CD4-positive, alpha-beta T cell treated with Interleukin-6 for 4 hours (primary cell): Measurements from ENCODE around the gene CAMTA1.

Source experiments
- DNase-seq: peaks from one replicate; pipeline ENCODE4 v3.0.0-alpha.2; 2020; ENCODE audit warnings: mixed read lengths

The CAMTA1 gene

DNA sequence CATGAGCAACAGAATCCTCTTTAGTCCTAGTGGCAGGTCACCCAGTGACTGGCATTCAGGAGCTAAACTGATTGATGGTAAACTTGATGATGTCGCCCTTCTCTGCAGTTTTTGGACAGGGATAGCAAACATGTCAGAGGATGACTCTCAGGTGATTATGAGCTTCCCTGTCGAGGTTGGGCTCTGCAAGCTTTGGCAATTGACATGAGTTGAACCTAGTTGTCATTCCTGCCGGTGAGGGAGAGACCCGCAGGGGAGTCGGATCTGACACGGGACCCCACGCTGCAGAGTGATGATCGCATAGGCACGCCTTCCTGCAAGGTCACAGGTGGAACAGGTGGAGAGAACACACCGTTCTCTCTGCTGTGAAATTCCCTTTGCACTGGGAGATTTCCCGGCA, 547.8 kb downstream of the CAMTA1 start:
- no peak for DNase-seq

DNA sequence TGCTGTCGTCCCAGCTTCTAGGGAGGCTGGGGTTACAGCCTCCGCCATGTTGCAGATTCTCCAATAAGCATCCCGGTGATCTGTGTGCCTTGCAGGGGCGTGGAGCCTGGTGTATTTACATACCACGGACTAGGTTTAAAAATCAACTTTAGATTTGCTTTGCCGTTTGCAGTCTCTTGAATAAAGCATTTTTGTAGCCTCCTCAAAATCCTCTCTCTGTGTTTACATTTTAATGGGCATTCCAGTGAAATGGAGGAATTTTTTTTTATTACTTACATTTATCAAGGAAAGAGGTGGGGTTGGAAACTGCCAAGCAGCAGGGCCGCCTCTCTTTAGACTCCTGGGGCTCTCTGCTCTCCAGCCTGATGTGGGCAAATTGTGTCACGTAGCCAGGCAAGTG, 548.4 kb downstream of the CAMTA1 start:
- DNase-seq, result no peak

DNA sequence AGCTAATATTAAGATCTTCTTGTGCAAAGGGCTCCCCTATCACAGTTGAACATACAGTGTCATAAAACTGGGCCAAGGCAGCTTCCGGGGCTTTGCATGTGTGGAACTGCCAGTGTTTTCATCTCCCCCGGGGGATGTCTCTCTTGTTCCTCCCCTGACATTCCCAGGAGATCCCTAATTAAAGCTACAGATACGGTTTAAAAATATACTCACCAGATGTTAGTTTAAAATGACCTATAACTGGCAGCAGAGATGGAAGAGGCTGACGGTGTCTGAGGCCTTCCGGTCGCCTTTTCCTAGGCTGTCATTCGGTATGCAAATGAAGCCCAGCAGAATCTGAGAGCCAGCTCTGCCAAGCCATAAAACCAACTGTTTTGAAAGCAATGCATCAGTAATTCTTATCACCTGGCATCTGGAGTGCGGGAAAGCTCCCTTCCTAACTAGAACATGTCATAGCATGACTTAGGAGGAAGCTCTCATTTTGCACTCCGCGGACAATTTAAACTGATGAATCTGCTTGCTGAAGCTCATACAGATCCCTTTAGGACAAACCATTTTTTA, 549.3 kb downstream of the CAMTA1 start:
- no peak for DNase-seq

DNA sequence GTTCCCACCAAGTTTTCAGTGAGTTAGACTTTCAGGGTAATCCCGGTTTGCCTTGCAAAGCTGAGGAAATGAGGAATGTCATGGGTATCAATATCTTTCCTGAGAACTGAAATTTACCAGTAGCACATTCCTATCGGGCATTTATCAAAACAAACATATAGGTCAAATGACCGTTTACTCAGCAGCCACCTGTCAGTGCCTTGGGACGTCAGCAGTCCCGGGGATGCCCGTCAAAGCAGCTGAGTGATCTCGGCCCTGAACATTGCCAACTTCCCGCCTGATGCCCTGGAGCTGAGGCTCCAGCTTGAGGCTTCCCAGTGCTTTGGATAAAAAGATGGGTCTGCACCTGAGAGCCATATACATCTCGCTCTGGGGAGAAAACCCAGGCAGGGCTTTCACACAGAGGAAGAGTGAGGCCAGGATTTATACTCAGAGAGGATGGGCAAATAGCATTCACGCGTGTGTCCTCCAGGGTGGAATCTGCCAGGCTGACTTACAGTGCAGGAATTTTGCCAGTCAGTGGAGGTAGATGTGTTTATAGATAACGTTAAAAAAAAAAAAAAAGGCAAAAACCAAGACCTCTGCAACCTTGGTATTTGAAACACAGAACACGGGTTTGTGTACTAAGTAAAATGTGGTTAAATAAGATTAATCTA, 550.1 kb downstream of the CAMTA1 start:
- no peak for DNase-seq

GRCh38 chr1:7338439-7338838, 553.2 kb downstream of the CAMTA1 start:
- DNase-seq, result no peak

DNA sequence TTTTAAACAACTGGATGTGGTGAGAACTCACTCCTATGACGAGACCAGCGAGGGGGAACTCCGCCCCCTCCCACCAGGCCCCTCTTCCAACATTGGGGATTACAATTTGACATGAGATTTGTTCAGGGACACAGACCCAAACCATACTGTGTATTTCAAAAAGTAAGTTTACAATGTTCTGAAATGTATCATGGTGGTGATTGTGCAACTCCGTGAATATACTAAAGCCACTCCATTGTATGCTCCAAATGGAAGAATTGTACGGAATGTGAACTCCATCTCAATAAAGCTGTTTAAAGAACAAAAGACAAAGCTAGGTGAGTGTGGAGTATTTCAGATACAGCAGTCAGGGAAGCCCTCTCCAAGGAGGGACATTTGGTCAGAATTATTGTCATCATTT, 553.8 kb downstream of the CAMTA1 start:
- no peak for DNase-seq

- no peak for DNase-seq
Observed at GRCh38 chr1:7339953-7340352, 554.7 kb downstream of the CAMTA1 start.

DNA sequence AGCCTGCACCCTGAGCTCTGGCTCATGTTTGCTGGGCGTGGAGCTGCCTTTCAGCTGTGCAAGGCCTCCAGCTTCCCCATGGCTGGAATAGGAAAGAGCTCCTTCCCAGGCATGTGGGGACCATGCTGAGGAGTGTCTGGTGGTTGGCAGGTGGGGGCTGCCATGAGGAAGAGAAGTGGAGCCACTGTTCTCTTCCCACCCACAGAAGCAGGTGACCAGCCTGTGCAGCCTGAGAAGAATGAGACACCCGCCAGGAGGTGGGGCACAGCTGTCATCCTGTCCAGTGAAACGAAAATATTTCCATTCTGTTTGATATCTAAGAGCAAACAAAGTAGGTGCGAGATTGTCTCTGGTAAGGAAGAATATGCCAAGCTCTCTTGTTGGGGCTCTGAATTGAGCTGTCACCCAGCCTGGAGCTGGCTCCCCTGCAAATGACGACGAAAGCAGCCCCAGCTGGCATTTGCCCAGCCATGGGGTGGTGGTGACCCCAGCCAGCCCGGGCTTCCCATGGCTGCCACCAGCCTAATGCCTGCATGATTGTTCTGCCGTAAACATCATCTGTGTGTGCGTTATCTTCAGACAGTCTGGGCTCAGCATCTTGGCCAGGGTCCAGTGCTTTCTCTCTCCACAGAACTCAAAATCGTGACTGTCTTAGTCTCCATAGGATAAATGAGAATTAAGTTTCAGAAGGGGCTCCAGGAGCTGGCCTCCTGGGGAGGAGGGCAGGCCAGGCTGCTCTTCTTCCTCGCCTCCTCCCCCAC, 556.1 kb downstream of the CAMTA1 start:
- no peak for DNase-seq

DNA sequence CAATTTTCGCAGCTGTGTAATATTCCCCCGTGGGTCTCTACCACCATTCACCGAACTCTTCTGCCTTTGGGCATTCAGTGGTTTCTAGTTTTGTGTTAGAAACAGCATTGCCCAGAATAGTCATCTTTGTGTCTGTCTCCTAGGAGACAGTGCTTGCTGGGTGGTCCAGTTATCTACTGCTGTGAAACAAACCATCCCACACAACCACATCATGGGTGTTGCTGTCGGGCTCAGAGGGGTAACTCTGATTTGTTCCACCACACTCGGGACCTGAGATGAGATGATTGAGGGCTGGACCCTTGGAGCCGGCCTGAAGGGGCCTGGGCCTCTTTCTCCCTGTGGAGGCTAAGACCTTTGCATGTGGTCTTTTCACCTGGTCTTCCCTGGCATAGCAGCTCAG, 558.6 kb downstream of the CAMTA1 start:
- DNase-seq, result no peak

GRCh38 chr1:7344299-7344698, 559.0 kb downstream of the CAMTA1 start:
- DNase-seq, result no peak

DNA sequence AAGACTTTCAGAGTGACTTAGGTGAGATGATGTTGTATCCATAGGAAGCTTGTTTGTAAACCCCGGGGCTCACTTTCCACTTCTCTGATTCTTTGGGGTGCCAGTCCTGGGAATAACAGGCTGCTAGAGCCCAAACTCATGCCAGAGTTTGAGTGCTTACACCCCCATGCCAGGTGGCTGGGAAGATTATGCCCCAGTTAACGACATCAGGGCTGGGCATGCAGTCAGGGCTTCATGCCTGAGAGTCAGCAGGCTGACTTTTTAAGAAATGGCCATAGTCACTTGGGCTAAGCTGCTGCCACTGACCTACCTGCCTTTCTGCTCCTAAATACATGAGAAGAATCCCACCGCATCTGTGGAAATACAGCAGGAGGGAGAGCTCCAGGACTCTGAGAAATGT, 560.3 kb downstream of the CAMTA1 start:
- no peak for DNase-seq

DNA sequence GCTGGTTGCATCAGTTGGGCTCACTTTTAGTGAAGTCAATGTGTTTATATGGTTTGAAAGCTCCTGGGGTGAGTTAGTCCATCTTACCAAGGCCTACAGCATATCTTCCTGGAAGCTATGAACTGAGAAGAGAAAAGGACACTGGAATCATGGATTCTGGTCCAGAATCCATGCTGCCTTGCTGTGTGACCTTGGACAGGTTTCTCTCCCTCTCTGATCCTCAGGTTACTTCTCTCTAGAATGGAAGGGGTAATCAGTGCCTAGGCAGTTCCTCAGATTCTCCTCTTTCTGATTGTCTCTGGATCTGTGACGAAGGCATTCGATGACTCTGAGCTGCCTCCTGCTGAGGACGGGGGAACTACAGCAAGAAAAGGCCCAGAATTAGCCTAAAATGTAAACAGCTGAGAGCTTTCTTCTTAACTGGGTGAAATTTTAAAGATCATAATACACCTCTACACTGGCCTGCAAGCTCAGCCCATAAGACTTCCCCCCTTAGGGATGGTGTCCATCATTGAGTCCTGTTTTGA, 560.9 kb downstream of the CAMTA1 start:
- DNase-seq, result no peak

GRCh38 chr1:7346600-7347570, 561.6 kb downstream of the CAMTA1 start:
- no peak for DNase-seq

- DNase-seq, result no peak
Observed at GRCh38 chr1:7348073-7348472, 562.8 kb downstream of the CAMTA1 start.

DNA sequence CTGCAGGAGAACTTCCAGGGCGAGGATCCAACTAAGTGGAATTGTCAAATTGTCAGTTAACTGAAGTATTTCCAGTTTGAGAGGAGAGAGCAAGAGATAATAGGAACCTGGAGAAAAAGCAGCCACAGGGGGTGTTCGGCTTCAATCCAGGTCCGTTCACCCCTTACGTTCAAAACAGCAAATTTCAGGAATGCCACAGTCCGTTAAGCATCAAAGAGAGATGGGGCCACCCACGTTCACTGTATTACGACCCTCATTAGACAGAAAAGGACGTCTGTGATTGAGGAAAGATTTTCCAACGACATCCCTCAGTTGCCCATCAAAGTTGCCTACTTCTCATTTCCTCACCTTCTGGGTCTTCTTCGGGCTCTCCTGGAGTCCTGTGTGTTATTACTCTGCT, 563.3 kb downstream of the CAMTA1 start:
- no peak for DNase-seq

DNA sequence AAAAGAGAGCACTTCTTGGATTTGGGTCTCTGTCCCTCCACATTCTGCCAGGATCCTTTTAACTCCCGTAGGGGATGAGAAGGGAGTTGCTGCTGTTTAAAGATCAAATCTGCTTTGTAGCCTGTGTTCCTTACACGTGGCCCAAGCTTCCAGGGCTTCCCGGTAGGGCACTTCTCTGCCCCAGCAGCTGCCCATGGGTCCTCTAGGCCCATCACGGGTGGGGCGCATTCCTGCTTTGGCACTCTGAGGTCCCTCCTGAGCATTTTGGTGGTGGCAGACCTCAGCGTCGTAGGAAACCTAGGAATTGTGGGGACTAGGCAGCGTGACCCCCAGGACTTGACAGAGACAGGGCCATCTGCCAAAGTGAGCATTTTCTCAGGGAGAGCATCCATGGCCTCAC, 565.5 kb downstream of the CAMTA1 start:
- DNase-seq, result no peak

DNA sequence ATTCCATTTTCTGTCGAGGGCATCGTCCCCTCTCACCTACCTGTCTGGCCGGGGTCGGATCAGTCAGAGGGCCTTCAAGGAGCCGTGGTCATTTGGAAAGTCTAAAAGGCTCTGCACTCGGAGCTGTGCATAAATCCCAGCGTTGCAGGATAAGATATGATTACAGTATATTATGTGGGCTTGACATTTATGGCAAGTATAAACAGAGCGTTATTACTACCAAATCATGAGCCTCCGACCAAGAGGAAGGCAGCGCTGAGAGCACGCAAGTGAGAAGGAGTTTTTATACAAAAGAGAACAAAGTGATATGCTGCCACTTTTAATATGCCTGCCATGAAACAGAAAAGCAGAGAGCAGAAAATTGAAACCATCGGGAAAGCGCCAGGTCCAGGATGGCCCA, 566.4 kb downstream of the CAMTA1 start:
- DNase-seq, result no peak

- DNase-seq, result no peak
Observed at GRCh38 chr1:7352364-7352763, 567.1 kb downstream of the CAMTA1 start.

GRCh38 chr1:7352974-7353373, 567.7 kb downstream of the CAMTA1 start:
- no peak for DNase-seq

- no peak for DNase-seq
Observed at GRCh38 chr1:7355646-7356045, 570.4 kb downstream of the CAMTA1 start.

- no peak for DNase-seq
Observed at GRCh38 chr1:7356079-7356478, 570.8 kb downstream of the CAMTA1 start.

- no peak for DNase-seq
Observed at GRCh38 chr1:7358425-7358824, 573.2 kb downstream of the CAMTA1 start.

DNA sequence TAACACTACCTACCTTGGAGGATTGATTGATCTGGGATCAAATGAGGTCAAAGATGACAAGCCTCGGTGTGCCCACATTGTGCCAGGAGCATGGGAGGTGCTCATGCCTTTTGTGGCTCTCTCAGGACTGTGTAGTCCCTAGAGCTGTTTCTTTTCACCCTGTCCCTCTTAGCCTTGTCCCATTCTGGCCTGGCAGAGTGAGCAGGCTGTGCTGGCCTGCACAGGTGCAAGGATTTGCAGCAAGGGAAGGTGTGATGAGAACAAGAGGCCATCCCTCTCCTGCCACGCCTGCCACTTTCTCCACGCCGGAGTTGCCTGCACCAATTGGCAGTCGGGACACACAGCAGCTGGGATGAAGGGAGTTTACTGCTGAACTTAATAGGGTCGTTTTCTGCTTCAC, 575.3 kb downstream of the CAMTA1 start:
- DNase-seq, result no peak
